Peyer's patch (tissue), 4 donors: ENCODE measurements around the gene SEMA3C. TPM values are rescaled to one million over a fixed set of nuclear protein-coding genes. Genes with fewer than 3 reads are reported as not detected.

Experiments
- DNase-seq, 3 donors: peaks; one replicate each; pipeline ENCODE4 v3.0.0-alpha.2; 2017 to 2019
- H3K27ac ChIP-seq, 4 donors: fragments of 200-600 bp; sonication (generic); one replicate each; pipeline ENCODE4 v1.5.1; 2016 to 2019
- H3K27me3 ChIP-seq, 2 donors: fragments of 200-600 bp; sonication (generic); one replicate each; pipeline ENCODE4 v1.5.1; 2019
- H3K36me3 ChIP-seq, 3 donors: fragments of 200-600 bp; sonication (generic); one replicate each; pipeline ENCODE4 v1.5.1; 2016 to 2019
- H3K4me1 ChIP-seq, 4 donors: fragments of 200-600 bp; sonication (generic); one replicate each; pipeline ENCODE4 v1.5.1; 2016 to 2019
- H3K4me3 ChIP-seq, 4 donors: fragments of 200-600 bp; sonication (generic); 1 replicate in 3 of 4; 2 replicates in 1 of 4; pipeline ENCODE4 v1.5.1; 2016 to 2019; ENCODE audit warnings: mild to moderate bottlenecking in 1 of 4
- H3K9me3 ChIP-seq, 4 donors: fragments of 200-600 bp; sonication (generic); one replicate each; pipeline ENCODE4 v1.5.1; 2016 to 2019; ENCODE audit warnings: mild to moderate bottlenecking in 1 of 4
- CTCF ChIP-seq, 6 experiments: fragments of 450-650 bp in 4 of 6; fragments of 200-600 bp in 2 of 6; sonication (generic) in 1 of 6; IDR thresholded peaks; one replicate each; pipeline ENCODE4 v1.5.1; 2017 to 2019; ENCODE audit warnings: antibody characterized with exemption in 6 of 6, mild to moderate bottlenecking in 3 of 6, moderate library complexity in 1 of 6
- POLR2A ChIP-seq, 2 donors: fragments of 450-650 bp; IDR thresholded peaks; one replicate each; pipeline ENCODE4 v1.5.1; 2017; ENCODE audit warnings: antibody characterized with exemption in 2 of 2, mild to moderate bottlenecking in 2 of 2, moderate library complexity in 2 of 2
- total RNA-seq, 4 donors: library from RNA; depleted of rRNA; stranded (reverse); fragments of >200 nt; gene quantifications; one replicate each; pipeline ENCODE4 v1.1.0, GENCODE V29; 2016

Gene SEMA3C
- total RNA-seq, 4 donors from 2014 or later: 35.7 to 120 (median 56.4) TPM

GRCh38 chr7:80773787-80774508 lies 144.9 kb downstream of the SEMA3C start:
- Histone ChIP-seq H3K27me3 (no peaks in the 10 kb centered on the region), H3K9me3 (no peaks in the 10 kb centered on the region), H3K4me1 (no peaks in the 10 kb centered on the region), H3K36me3 (no peaks in the 10 kb centered on the region), H3K4me3 (no peak overlapping the region), H3K27ac (peak overlapping the region in 1 of 4 donors; percentile 19)
- TF ChIP-seq CTCF (IDR thresholded peaks at IDR 0.05) (no peak), POLR2A (IDR thresholded peaks at IDR 0.05) (no peak)
- DNase-seq: no peak

- DNase-seq: no peak
- Histone ChIP-seq H3K9me3 (no peaks in the 10 kb centered on the region), H3K27ac (peak overlapping the region in 1 of 4 donors; percentile 19), H3K27me3 (no peaks in the 10 kb centered on the region), H3K4me1 (no peaks in the 10 kb centered on the region), H3K4me3 (no peak overlapping the region), H3K36me3 (no peaks in the 10 kb centered on the region)
- no peak for TF ChIP-seq CTCF (IDR thresholded peaks at IDR 0.05)
Measured at GRCh38 chr7:80772347-80772993, 146.4 kb downstream of the SEMA3C start.

GRCh38 chr7:80771523-80771922 lies 147.3 kb downstream of the SEMA3C start:
- no peaks in the 10 kb centered on the region for H3K4me1 ChIP-seq
- H3K27ac ChIP-seq: peak overlapping the region in 1 of 4 donors; percentile 22
- H3K36me3 ChIP-seq: no peaks in the 10 kb centered on the region
- no peak for DNase-seq
- H3K9me3 ChIP-seq: no peaks in the 10 kb centered on the region
- no peak overlapping the region for H3K4me3 ChIP-seq
- TF ChIP-seq CTCF (IDR thresholded peaks at IDR 0.05): no peak
- no peak for TF ChIP-seq POLR2A (IDR thresholded peaks at IDR 0.05)
- H3K27me3 ChIP-seq: no peaks in the 10 kb centered on the region

DNA sequence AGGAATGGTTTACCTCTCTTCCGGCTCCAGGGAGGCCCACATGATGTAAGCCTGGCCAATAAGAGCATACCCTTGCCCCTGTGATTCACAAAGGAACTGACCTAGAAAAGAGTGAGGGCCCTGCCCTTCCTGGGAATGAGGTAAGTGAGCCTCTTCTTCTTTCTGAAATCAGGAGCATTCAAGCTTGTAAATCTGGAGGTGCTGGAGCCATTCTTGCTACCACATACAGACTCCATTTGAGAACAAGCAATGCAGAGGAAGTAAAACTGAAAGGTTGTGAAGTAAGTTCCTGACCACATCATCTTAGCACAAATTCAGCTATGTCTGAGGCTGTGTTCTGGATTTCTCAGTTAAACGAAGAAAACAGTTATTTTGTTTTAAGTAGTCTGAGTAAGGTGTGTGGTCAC lies 148.2 kb downstream of the SEMA3C start:
- H3K36me3 ChIP-seq: no peaks in the 10 kb centered on the region
- DNase-seq: no peak
- no peaks in the 10 kb centered on the region for H3K9me3 ChIP-seq
- no peak overlapping the region for H3K4me3 ChIP-seq
- no peaks in the 10 kb centered on the region for H3K4me1 ChIP-seq
- no peaks in the 10 kb centered on the region for H3K27me3 ChIP-seq
- H3K27ac ChIP-seq: no peak overlapping the region
- TF ChIP-seq CTCF (IDR thresholded peaks at IDR 0.05) (no peak), POLR2A (IDR thresholded peaks at IDR 0.05) (no peak)

DNA sequence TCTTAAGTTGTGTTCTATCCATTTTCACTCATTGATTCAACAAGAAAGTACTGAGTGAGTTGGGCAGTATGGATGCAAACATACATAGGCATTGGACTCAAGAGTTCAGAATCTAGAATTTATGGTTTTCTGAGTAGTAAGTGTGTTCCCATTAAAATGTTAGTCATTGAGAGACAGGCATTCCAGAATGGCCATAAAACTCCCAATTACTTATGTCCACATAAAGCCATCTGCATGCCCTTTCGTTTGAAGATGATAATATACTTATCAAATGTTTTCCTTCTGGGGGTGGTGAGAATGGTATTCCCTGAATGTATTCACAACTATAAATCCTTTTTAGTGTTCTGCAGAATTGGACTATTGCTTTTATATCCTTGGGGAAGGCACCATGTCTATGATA lies 148.8 kb downstream of the SEMA3C start:
- Histone ChIP-seq H3K4me3 (no peak overlapping the region), H3K36me3 (no peaks in the 10 kb centered on the region), H3K4me1 (no peaks in the 10 kb centered on the region), H3K27ac (no peak overlapping the region), H3K9me3 (no peaks in the 10 kb centered on the region), H3K27me3 (no peaks in the 10 kb centered on the region)
- TF ChIP-seq POLR2A (IDR thresholded peaks at IDR 0.05) (no peak), CTCF (IDR thresholded peaks at IDR 0.05) (no peak)
- DNase-seq: no peak
